NOMO-1 treated with dmso at 0.1 percent for 144 hours (cell line): ENCODE data around the gene ANKRD44.

ENCODE experiments used
- DNase-seq: peaks from one replicate; lab custom pipeline; 2025; ENCODE audit not compliant: unreplicated experiment; lab: John Stamatoyannopoulos, UW

ANKRD44 gene

DNA sequence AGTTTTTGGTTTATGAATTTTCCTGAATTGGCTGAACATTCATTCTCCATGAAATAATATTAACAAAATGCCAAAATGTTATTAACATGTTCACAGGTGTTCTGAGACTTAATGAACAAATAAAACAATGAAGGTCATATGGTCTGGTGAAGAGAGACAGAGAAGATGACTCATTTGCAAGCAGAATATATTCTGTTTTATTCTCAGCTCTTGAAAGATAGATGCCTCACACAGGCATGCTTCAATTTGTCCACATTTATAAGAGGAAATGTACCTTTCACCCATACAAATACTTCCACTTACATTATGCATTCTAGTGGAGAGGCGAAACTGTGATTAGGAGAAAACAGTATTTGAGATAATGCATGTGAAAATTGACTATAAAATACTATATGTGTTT lies 308.7 kb downstream of the ANKRD44 start:
- no peak for DNase-seq

DNA sequence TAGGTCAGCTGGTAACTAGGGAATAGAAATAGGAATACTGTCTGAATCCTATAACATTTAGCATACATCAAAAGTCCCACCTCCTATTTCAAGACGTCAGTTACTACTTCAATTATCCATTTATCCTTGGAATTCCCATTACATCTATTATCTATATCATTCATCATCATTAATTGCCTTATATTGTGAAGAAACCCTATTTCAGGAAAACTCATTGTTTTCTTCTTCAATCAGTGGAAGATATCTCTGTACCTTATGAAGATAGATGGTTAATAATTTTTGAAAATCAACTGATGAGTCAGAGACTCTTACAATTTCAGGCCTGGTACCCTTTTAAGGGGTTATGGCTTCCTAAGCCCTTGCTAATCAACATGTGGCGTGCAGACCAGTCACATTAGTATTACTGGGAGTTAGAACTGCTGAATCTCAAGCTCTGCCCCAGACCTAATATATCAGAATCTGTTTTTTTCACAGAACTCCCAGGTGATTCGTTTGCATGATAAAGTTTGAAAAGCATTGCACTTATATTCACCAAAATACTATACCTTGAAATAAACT lies 314.7 kb downstream of the ANKRD44 start:
- DNase-seq, result no peak

DNA sequence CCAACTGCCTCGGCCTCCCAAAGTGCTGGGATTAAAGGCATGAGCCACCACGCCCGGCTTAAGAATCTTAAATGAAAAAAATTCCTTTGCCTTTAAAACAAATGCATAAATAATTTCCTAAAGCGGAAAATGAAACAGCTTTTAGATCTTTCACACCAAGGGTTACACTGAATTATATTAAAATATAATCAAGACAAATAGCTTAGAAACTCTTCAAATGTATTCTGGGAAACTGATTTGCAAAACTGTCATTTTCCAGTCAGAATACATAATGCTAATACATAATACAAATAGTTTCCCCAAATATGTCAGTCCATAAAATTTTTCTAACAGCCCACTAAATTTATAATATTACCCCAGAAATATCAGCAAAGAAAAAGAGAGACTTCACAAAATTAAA lies 315.8 kb downstream of the ANKRD44 start:
- DNase-seq, result no peak

DNA sequence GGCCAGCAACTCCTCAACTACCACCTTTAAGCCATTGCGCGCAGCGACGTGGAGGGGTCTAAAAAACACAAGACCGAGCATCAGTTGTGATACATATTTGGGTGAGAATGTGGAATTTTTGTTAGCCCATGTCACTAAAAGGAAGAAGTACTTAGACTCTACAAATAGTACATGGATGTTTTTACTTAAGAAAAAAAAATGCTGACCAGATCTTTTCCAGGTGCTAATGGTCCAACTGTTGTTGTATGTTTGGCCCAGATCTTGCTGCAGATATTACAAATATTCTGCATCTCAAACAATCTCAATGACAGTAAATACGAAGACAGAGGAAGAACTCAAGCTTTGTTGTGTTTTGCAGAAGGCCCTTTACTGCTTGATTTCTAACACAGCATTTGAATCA lies 317.0 kb downstream of the ANKRD44 start:
- no peak for DNase-seq

GRCh38 chr2:196992466-196992865 lies 318.1 kb downstream of the ANKRD44 start:
- no peak for DNase-seq

- no peak for DNase-seq
These were observed 319.7 kb downstream of the ANKRD44 start for GRCh38 chr2:196990788-196991461.

- DNase-seq, result no peak
These were observed 320.5 kb downstream of the ANKRD44 start for GRCh38 chr2:196990092-196990491.

DNA sequence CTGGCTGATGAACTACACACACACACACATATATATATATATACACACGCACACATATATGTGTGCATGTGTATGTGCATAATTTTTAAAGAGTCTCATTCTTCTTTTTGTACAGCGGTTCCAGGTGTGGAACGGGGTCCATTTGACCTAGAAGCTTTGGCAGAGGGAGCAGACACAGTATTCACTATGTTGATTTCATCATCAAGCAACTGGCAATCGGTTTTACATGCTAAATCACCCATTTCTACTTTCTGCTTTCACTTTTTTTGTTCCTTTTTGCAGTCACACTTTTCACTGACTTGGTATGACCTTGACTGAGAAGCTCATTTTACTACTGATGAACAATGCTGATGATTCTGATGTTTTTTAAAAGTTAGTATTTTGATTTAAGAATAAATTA lies 321.1 kb downstream of the ANKRD44 start:
- DNase-seq, result peak; percentile 23

DNA sequence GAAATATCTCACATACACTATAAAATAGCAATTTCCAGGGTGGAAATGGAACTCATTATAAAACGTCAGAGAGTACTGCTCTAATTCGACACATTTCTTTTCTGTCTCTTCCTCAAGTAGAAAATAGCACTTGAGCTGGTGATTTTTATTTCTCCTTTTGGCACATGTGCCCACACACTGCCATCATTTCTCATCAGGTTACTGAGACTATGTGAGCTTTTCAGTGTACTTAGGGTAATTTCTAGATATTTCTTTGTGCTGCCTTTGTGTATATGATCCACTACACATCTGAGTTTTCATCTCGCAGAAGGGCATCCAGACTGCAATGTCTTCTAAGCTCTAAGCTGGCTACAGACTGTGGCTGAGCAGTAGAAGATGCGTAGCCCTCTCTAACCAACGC lies 321.9 kb downstream of the ANKRD44 start:
- no peak for DNase-seq

GRCh38 chr2:196987649-196988364 lies 322.8 kb downstream of the ANKRD44 start:
- DNase-seq, result peak; percentile 29

GRCh38 chr2:196987298-196987648 lies 323.3 kb downstream of the ANKRD44 start:
- DNase-seq, result no peak

DNA sequence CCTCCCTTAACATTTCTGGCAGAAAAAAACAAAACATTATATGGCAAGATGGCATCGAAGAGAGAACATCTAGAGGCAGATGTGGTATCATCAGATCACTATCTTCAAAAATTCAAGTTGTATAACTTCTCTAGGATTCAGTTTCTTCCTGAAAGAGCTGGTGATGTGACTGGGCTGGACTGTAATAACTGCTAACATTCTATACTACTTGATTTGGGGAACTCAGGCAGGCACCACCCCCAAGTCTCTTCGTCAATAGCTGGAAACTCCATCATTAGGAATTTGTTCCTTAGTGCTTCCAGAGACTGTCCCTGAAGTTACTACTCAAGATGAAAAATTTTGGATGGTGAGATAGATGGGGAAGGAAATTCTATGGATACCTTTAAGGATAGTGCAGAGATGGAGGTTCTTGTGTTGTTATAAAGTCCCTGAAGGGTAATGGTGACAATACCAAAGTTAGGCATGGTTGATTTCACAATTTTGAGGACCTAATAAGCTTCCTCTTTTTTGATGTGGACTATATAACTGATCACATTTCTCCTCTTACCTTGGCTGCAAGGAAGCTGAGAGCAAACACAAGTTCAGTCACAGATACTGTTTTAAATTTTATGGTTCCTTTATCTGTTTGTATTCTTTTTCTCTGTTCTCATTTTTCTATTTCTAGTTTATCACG lies 324.9 kb downstream of the ANKRD44 start:
- DNase-seq, result peak; percentile 69

DNA sequence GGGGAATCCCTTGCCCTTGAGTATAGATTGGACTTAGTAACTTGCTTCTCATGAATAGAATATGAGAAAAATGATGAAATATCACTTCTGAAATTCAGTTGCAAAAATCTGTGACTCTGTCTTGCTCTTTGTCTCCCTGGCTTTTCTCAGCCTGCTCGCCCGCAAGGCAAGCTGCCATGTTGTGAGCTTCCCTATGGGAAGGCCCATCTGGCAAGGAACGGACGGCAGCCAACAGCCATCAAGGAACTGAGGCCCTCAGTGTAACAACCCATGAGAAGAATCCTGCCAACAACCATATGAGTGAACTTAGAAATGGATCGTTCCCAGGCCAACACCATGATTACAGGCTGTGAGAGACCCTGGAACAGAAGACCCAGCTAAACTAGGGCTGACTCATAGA lies 325.7 kb downstream of the ANKRD44 start:
- no peak for DNase-seq

- peak; percentile 71 for DNase-seq
These were observed 326.6 kb downstream of the ANKRD44 start for GRCh38 chr2:196983934-196984333.

DNA sequence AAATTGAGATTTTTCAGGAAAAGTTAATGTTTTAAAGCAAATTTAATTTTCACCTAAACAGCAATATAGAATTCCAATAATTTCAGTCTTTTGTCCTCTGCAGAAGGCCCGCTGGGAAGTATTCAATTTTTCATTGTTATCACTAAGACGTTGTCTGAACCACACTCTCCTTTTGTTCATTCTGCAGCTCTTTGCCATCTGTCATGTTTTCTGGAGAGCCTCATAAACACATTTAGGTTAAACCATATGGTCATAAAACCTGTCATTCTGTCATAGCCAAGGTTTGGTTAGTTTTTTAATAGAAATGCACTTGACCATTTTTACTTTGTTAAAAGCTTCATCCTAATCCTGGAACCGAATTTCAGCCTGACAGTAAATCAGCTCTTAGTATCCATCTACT lies 330.1 kb downstream of the ANKRD44 start:
- DNase-seq, result no peak

- DNase-seq, result no peak
These were observed 330.6 kb downstream of the ANKRD44 start for GRCh38 chr2:196980001-196980400.

GRCh38 chr2:196977507-196977906 lies 333.1 kb downstream of the ANKRD44 start:
- no peak for DNase-seq

- no peak for DNase-seq
These were observed 335.6 kb downstream of the ANKRD44 start for GRCh38 chr2:196974970-196975369.

DNA sequence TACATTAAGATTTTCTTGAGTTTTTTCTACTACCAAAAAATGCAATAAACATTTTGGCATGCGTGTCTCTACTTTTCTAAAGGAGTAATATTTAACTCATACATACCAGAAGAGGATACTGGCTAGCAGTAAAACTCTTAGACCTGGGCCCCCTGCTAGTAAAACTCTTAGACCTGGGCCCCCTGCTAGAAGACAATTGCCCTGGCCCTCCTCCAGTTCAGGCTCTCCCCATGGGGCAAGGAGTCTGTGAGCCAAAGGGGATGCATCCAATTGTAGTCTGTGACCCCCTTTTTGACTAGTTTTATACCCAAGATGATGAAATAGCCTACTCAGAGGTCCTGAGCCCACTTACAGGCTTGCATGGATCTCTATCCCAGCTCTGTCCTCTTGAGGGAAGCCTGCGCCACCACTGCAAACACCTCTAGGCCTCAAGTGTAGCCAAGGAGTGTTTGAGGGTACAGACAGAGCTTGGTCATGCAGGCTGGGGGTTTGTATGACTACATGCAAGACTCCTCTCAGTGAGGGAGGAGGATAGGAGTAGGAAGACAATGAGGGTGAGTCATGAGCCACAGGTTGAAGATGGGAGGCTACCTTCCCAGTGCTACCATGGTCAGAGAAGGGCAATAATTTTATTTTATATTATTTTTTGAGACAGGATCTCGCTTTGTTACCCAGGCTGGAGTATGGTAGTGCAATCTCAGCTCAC lies 338.9 kb downstream of the ANKRD44 start:
- no peak for DNase-seq

- DNase-seq, result no peak
These were observed 340.5 kb downstream of the ANKRD44 start for GRCh38 chr2:196970099-196970498.

GRCh38 chr2:196968516-196968915 lies 342.1 kb downstream of the ANKRD44 start:
- no peak for DNase-seq
